ENCODE results near the gene SAPCD2. TPM values are rescaled to one million over a fixed set of nuclear protein-coding genes. Genes with fewer than 3 reads are reported as not detected.
A peak's percentile ranks its signal among the peaks of the same experiment; 100 is the strongest.
"Not testable (repeated sequence)": the region's sequence is repeated elsewhere in the genome, so short reads cannot be mapped to it uniquely, and the experiment has no call there.

The SAPCD2 gene
- total RNA-seq, 1 experiment from 2014 or later: 17.7 TPM

DNA sequence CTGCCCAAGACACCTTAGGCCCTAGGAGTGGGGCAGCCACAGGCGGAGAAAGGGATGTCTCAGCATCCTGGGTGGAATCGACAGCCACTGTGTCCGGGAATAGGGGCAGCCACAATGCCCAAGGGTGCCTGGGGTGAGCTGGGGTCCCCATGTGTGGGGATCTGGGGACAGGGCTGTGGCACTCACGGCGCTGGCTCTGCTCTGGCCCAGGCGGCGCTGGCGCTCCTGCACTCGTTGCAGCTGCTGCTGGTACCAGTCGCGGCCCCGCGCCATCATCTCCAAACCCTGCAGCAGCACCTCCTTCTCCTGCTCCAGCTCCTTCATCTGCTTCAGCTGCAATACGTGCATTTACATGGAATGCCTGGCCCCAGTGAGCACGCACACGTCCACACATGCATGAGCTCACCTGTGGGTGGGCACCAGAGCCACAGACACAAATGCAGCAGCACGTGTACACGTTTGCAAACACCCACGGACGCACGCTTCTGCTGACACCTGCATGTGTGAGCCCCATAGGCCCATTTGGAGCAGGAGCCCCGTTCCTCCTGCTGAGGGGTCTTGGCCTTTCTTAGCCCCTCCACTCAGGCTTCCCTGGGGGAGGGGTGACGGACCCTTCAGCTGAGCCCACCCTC, 4.9 kb downstream of the SAPCD2 start:
- no peak for DNase-seq (ENCODE audit: low read depth)

GRCh38 chr9:137064880-137065164, 5.5 kb downstream of the SAPCD2 start:
- DNase-seq (ENCODE audit: low read depth): no peak

GRCh38 chr9:137064027-137064879, 6.1 kb downstream of the SAPCD2 start:
- no peak for DNase-seq (ENCODE audit: low read depth)

DNA sequence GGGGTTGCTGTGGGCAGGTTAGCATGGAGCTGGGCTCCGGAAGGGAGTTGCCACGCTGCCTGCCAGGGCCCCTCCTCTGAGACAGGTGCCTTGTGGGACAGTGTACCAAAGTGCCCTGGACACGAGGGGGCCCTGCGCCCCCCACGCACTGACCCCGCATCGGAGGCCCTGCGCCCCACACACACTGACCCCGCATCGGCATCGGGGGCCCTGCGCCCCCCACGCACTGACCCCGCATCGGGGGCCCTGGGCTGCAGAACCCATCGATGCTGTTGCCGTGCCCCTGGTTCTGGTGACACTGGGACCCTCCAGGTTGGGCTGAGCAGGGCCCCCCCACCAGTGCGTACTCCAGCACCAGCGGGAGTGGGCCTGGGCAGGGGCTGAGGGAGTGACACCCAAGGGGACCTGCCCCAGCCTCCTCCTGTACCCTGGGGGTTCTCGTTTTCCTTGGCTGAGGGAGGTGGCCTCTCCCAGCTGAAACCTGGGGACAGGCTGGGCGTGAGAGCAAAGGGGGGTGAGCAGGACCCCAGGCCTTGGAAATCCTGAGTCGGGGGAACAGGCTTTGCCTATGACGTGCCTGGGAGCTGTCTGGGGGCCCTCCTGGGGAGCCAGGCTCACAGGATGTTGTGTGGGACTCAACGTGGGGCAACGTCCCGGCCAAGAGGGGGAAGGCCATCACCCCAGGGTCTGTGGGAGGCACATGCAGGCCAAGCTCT, 6.9 kb downstream of the SAPCD2 start:
- DNase-seq (ENCODE audit: low read depth): no peak

- DNase-seq (ENCODE audit: low read depth): not testable (repeated sequence)
Measured at GRCh38 chr9:137062798-137063197, 7.6 kb downstream of the SAPCD2 start.

GRCh38 chr9:137062384-137062783, 8.0 kb downstream of the SAPCD2 start:
- no peak for DNase-seq (ENCODE audit: low read depth)

DNA sequence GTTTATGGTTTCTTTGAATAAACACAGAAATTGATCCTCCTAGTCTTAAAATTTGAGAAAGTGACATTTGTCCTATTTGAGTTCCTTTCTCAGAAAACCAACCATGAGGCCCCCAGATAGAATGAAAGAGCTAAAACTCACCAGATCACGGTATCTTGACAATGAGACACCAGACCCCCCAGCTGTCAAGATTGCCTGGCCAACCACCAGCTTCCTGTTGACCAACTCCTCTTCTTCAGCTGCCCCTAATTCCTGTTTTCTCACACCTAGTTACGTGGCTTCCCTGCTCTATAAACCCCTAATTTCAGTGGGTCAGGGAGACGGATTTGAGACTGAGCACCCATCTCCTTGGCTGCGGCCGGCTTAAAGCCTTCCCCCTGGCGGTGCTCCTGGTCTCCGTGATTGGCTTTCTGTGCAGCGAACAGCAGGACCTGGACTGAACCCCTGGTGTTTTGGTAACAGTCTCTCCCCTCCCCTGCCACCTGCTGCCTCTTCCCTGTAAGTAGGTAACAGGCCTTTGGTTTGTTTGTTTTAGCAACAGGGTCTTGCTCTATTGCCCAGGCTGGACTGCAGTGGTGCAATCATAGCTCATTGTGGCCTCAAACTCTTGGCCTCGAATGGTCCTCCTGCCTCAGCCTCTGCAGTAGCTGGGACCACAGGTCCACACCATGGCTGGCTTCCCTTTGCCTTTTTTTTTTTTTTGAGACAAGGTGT, 11.7 kb downstream of the SAPCD2 start:
- DNase-seq (ENCODE audit: low read depth): no peak

DNA sequence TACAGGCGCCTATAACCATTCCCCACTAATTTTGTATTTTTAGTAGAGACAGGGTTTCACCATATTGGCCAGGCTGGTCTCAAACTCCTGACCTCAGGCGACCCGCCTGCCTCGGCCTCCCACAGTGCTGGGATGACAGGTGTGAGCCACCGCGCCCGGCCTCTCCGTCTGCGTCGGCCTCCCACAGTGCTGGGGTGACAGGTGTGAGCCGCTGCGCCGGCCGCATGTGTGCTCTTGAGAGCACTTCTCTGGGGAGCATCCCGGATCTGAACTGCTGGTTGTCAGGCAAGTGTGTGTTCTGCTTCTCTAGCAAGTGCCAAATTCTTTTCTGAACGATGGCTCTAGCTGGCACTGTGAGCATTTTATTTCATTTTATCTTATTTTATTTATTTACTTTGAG, 12.8 kb downstream of the SAPCD2 start:
- DNase-seq (ENCODE audit: low read depth): peak; percentile 80

GRCh38 chr9:137056739-137057415, 13.5 kb downstream of the SAPCD2 start:
- no peak for DNase-seq (ENCODE audit: low read depth)

- no peak for DNase-seq (ENCODE audit: low read depth)
Measured at GRCh38 chr9:137055385-137056364, 14.7 kb downstream of the SAPCD2 start.

DNA sequence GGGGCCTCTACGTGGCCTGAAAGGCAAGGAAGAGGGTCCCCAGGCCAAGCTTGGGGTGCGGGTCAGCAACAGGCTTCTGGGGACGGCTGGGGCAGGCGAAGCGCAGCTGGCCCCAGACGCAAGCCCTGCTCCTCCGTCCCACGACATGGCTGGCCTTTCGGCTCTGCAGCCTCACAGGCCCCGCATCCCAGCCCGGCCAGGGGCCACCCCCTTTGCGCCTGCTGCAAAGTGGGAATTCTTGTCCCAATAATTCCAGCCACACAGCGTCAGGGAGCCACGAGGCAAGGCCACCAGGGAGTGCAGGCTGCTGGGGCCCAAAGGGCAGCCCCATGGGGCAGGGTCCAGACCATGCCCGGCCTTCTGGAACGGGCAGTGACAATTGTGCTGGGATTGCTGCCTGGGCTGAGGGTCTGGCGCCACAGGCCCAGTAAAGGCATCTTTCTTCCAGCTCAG, 15.4 kb downstream of the SAPCD2 start:
- no peak for DNase-seq (ENCODE audit: low read depth)

DNA sequence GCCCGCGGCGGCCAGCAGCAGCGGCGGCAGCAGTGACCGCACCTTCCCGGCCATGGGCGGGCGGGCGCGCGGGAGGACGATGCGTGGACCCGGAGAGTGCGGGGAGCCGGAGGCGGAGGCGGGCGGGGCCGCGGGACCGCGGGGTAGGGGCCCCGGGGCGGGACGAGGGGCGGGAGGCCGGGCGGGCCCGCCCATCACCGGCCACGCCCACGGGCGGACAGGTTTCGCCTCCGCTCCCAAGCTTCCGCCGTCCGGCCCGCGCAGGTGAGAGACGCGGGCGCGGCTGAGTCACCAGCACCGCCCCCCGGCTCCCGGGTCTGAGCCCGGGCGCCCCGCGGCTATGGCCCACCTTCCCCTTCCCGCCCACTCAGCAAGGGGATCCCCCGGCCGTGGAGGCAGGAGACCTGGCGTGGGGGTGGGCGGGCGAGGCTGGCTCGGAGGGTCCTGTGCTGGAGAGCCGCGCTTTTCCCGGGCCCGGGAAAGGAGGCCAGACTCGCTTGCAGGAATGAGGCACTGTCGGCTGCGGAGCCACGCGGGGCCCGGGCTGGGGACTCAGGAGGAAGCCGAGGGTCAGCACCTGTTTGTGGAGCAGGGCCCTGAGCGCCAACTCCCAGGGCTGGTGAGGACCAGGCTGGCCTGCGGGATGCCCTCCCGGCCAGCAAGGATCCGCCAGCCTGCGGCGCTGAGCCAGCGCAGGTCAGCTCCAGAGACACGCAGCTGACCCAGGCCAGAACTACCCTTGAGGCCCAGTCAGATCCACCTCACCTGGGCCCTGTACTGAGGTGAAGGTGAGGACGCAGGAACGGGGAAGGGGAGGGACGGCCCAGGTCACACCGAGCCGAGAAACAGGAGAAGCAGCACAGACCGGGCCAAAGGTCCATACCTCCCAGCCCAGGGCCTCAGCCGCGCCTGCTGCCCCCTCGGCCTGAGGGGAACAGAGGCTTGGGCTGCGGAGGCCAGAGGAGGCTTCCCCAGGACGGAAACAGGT, 16.1 kb downstream of the SAPCD2 start, which contains the start of gene ENTPD2:
ENTPD2 (minus strand) TSS at position 118 of the 988 bp plus-strand sequence; CDS start at position 54, 64 bp downstream.
- DNase-seq (ENCODE audit: low read depth): no peak

GRCh38 chr9:137052998-137053943, 17.1 kb downstream of the SAPCD2 start:
- DNase-seq (ENCODE audit: low read depth): no peak

- no peak for DNase-seq (ENCODE audit: low read depth)
Measured at GRCh38 chr9:137052293-137052692, 18.1 kb downstream of the SAPCD2 start.

GRCh38 chr9:137051145-137051724, 19.1 kb downstream of the SAPCD2 start:
- no peak for DNase-seq (ENCODE audit: low read depth)

DNA sequence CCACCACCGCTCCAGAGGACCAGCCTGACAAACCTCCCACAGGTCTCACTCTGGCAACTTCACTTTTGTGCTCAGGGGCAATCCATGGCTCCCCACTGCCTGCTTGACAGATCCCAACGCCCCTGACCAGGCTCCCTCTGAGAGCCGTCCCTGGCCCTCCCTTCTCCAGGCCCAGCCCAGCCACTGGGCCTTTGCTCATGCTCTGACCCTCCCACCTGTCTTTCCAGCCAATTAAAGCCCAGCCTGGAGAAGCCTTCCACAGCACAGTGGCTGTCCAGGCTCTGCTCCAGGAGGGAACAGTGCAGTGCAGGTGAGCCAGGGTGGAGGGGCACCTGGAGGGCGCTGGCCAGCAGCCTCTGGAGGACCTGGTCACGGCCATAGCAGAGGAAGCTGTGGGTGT, 19.8 kb downstream of the SAPCD2 start:
- DNase-seq (ENCODE audit: low read depth): no peak
